Retinal pigment epithelial cell (primary cell): ENCODE results near the gene NHS.

Experiments used
- DNase-seq: peaks from one replicate; pipeline ENCODE4 v3.0.0-alpha.2; 2010; ENCODE audit warnings: low read depth
- H3K4me3 ChIP-seq: 2 replicates; pipeline ENCODE4 v1.5.1; 2011; ENCODE audit warnings: mild to moderate bottlenecking, low read length, control low read depth, moderate library complexity
- CTCF ChIP-seq: conservative IDR thresholded peaks from 2 replicates; pipeline ENCODE4 v1.5.1; 2011; ENCODE audit warnings: low read depth, low read length, control low read depth, inconsistent platforms

NHS gene

GRCh38 chrX:17531500-17531899, 156.5 kb downstream of the NHS start:
- no peak overlapping the region for H3K4me3 ChIP-seq
- no peak for DNase-seq
- TF ChIP-seq CTCF: no peak

GRCh38 chrX:17535229-17535628, 160.2 kb downstream of the NHS start:
- DNase-seq: no peak
- TF ChIP-seq CTCF: peak; percentile 48
- H3K4me3 ChIP-seq: no peak overlapping the region

- no peak for DNase-seq
- TF ChIP-seq CTCF: no peak
- no peak overlapping the region for H3K4me3 ChIP-seq
Observed at GRCh38 chrX:17537723-17538243, 162.8 kb downstream of the NHS start.

- no peak for TF ChIP-seq CTCF
- no peak overlapping the region for H3K4me3 ChIP-seq
- DNase-seq: no peak
Observed at GRCh38 chrX:17542123-17542522, 167.1 kb downstream of the NHS start.

GRCh38 chrX:17544821-17545220, 169.8 kb downstream of the NHS start:
- TF ChIP-seq CTCF: no peak
- no peak for DNase-seq
- H3K4me3 ChIP-seq: no peak overlapping the region

- TF ChIP-seq CTCF: no peak
Observed at GRCh38 chrX:17546356-17546755, 171.4 kb downstream of the NHS start.

GRCh38 chrX:17547658-17548057, 172.7 kb downstream of the NHS start:
- H3K4me3 ChIP-seq: no peak overlapping the region

More at GRCh38 chrX:17546356-17546755, 171.4 kb downstream of the NHS start:
- H3K4me3 ChIP-seq: no peak overlapping the region
- DNase-seq: no peak

More at GRCh38 chrX:17547658-17548057, 172.7 kb downstream of the NHS start:
- DNase-seq: peak; percentile 48
- TF ChIP-seq CTCF: no peak
